Coronary artery (tissue), 2 donors: ENCODE results near the gene DNM2.
A peak's percentile ranks its signal among the peaks of the same experiment; 100 is the strongest.
"Not testable (repeated sequence)": the region's sequence is repeated elsewhere in the genome, so short reads cannot be mapped to it uniquely, and the experiment has no call there.

ENCODE experiments used
- DNase-seq: peaks from one replicate; pipeline ENCODE4 v3.0.0-alpha.2; 2017; ENCODE audit warnings: low spot score
- H3K27ac ChIP-seq, 2 donors: fragments of 200-600 bp; sonication (generic); one replicate each; pipeline ENCODE4 v1.5.1; 2016 to 2019
- H3K4me3 ChIP-seq: fragments of 200-600 bp; sonication (generic); 2 replicates; pipeline ENCODE4 v1.5.1; 2016; ENCODE audit warnings: mild to moderate bottlenecking, moderate library complexity
- TF ChIP-seq, protein P1 (sequence below): fragments of 200-600 bp; sonication (generic); IDR thresholded peaks from one replicate; pipeline ENCODE4 v1.5.1; 2019; ENCODE audit warnings: antibody characterized with exemption

DNM2 gene

GRCh38 chr19:10876459-10877240 is 158.8 kb downstream of the DNM2 start:
- no peak for DNase-seq
- TF ChIP-seq, protein P1, sequence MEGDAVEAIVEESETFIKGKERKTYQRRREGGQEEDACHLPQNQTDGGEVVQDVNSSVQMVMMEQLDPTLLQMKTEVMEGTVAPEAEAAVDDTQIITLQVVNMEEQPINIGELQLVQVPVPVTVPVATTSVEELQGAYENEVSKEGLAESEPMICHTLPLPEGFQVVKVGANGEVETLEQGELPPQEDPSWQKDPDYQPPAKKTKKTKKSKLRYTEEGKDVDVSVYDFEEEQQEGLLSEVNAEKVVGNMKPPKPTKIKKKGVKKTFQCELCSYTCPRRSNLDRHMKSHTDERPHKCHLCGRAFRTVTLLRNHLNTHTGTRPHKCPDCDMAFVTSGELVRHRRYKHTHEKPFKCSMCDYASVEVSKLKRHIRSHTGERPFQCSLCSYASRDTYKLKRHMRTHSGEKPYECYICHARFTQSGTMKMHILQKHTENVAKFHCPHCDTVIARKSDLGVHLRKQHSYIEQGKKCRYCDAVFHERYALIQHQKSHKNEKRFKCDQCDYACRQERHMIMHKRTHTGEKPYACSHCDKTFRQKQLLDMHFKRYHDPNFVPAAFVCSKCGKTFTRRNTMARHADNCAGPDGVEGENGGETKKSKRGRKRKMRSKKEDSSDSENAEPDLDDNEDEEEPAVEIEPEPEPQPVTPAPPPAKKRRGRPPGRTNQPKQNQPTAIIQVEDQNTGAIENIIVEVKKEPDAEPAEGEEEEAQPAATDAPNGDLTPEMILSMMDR, result no peak
- Histone ChIP-seq H3K4me3 (no peak overlapping the region), H3K27ac (peak overlapping the region in 1 of 2 donors; percentile 69)

- H3K4me3 ChIP-seq, DNase-seq: not testable (repeated sequence)
- H3K27ac ChIP-seq, result peak overlapping the region in 1 of 2 donors; percentile 69
These were observed 159.7 kb downstream of the DNM2 start for GRCh38 chr19:10877608-10878007.

DNA sequence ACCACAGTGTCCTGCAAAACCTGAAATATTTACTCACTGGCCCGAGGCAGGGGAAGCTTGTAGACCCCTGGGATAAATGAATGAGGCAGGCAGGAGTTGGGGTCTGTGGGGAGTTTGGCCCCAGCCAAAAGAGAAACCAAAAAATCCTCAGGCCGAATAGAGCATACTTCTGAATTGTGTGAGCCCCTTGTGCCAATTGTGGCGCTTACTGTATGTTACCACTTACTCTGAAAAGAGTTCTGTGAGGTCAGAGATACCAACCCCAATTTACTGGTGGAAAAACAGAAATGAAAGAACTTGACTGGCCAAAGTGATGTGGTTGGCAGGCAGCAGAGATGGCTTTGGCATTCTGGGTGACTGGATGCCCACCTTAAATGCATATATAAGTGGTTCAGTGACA is 160.4 kb downstream of the DNM2 start:
- TF ChIP-seq, protein P1, result no peak
- no peak overlapping the region for H3K27ac ChIP-seq

More for the DNA sequence above, 160.4 kb downstream of the DNM2 start:
- H3K4me3 ChIP-seq, result no peak overlapping the region
- DNase-seq, result no peak
